AG04450 (cell line): Measurements from ENCODE around the gene DMD. TPM values are rescaled to one million over a fixed set of nuclear protein-coding genes. Genes with fewer than 3 reads are reported as not detected.
"Not testable (repeated sequence)": the region's sequence is repeated elsewhere in the genome, so short reads cannot be mapped to it uniquely, and the experiment has no call there.

Experiments
- CTCF ChIA-PET: fragments of 300-600, 350-600 bp; formaldehyde crosslinking; extraction: SDS; loops from one replicate; lab custom pipeline; 2022; ENCODE audit warnings: antibody characterized with exemption, inconsistent platforms; lab: Charles Lee
- POLR2A ChIA-PET: fragments of 350-600 bp; formaldehyde crosslinking; extraction: SDS; loops from one replicate; lab custom pipeline; 2021; ENCODE audit warnings: antibody characterized with exemption, inconsistent platforms; lab: Yijun Ruan, JAX
- DNase-seq: peaks from one replicate; pipeline ENCODE4 v3.0.0-alpha.2; 2011; ENCODE audit warnings: low read depth, low spot score
- H3K27ac ChIP-seq: one replicate; pipeline ENCODE4 v1.5.1; 2012; ENCODE audit warnings: low read depth, low read length, control low read depth
- H3K27me3 ChIP-seq: one replicate; pipeline ENCODE4 v1.6.0; 2012; ENCODE audit warnings: low read length; ENCODE audit not compliant: control insufficient read depth, insufficient read depth
- H3K4me3 ChIP-seq: 2 replicates; pipeline ENCODE4 v1.5.1; 2011; ENCODE audit warnings: mild to moderate bottlenecking, low read depth, low read length, control low read depth
- H3K9me3 ChIP-seq: 2 replicates; pipeline ENCODE4 v1.5.1; 2012; ENCODE audit warnings: low read length; ENCODE audit not compliant: control insufficient read depth, insufficient read depth
- CTCF ChIP-seq: IDR thresholded peaks from 2 replicates; pipeline ENCODE4 v1.5.1; 2011; ENCODE audit warnings: low read depth, low read length, control low read depth, inconsistent platforms
- polyA plus RNA-seq: library from polyadenylated mRNA; depleted of rRNA; stranded (reverse); fragments of >200 nt; gene quantifications from 2 replicates; pipeline ENCODE4 v1.2.3, GENCODE V29; 2011

The DMD gene
- polyA plus RNA-seq, 1 experiment = 7.6 TPM

DNA sequence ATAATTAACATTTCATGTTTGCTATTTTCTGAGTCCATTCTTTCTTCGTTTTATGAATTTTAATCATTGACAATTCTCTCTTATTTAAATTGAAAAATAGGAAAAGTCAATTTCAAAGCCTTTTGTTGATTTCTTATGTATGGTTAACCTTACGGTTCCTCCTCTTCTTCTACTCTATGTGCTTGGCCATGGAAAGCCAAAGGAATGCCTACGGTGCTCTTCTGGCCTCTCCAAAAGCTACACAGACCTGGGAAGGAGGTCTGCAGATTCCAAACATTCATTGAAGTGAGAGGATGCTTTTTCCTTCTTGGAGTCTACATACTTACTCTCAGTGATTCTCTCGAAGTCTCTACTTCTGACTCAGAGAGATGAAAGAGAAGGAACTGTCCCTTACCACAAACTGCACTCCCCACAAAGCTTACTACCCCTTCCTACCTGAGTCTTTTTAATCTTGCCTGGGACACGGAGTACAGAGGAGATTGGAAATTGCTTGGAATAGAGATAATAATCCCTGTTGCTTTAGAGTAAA is 1276.4 kb downstream of the DMD start:
- no peak for DNase-seq
- ChIA-PET CTCF (no interaction called here), POLR2A (no interaction called here)
- TF ChIP-seq CTCF = no peak
- Histone ChIP-seq H3K9me3 (no peaks in the 10 kb centered on the region), H3K27me3 (no peaks in the 10 kb centered on the region), H3K4me3 (no peak overlapping the region), H3K27ac (no peak overlapping the region)

DNA sequence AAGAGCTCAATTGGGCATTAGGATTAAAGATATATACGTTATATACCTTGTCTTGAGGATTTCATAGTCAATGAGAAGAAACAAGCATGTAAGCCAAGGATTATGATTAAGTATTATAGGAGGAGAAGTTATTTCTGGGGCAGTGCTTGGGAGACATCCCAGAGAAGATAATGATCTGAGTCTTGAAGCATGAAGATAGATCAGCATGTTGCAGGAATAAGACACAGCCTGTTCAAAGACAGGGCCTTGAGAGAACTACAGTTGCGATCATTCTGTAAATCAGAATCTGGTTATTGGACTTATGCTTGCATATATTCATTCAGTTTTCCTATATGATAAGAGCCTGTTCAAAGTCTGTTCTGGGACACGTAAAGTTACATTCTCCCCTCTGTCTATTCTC is 1277.3 kb downstream of the DMD start:
- Histone ChIP-seq H3K9me3 (no peaks in the 10 kb centered on the region), H3K4me3 (no peak overlapping the region), H3K27ac (no peak overlapping the region), H3K27me3 (no peaks in the 10 kb centered on the region)
- ChIA-PET CTCF (no interaction called here), POLR2A (no interaction called here)
- no peak for DNase-seq
- no peak for TF ChIP-seq CTCF

DNA sequence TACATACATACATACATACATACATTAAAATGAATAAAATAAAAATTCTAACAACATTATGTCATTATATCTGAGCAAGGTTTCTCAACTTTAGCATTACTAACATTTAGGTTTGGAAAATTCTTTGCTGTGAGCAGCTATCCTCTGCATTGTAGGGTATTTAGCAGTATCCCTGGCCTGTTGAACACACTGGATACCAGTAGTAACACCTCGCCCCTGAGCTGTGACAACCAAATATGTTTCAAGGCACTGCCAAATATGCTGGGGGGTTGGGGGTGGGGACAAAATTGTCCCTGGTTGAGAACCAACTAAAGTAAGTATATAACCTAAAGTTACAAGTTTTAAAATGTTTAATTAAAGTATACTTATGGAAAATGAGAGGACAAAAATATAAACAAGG is 1278.6 kb downstream of the DMD start:
- no peaks in the 10 kb centered on the region for H3K9me3 ChIP-seq
- no peak for TF ChIP-seq CTCF
- no peak overlapping the region for H3K27ac ChIP-seq
- DNase-seq = no peak
- POLR2A ChIA-PET = no interaction called here
- CTCF ChIA-PET = no interaction called here
- H3K4me3 ChIP-seq = no peak overlapping the region
- no peaks in the 10 kb centered on the region for H3K27me3 ChIP-seq

DNA sequence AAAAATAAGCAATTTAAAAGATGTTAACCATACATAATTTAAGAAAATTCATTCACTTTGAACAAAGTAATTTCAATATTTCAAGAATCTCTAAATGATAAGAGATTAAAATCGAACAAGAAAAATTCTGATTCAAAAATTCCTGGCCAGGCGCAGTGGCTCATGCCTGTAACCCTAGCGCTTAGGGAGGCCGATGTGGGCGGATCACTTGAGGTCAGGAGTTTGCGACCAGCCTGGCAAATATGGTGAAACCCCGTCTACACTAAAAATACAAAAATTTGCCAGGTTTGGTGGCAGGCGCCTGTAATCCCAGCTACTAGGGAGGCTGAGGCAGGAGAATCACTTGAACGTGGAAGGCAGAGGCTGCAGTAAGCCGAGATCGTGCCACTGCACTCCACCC is 1279.0 kb downstream of the DMD start:
- H3K27me3 ChIP-seq, POLR2A ChIA-PET, H3K9me3 ChIP-seq, H3K27ac ChIP-seq, H3K4me3 ChIP-seq, CTCF ChIA-PET, DNase-seq: not testable (repeated sequence)

GRCh38 chrX:31931225-31931624 is 1280.1 kb downstream of the DMD start:
- H3K27me3 ChIP-seq = no peaks in the 10 kb centered on the region
- ChIA-PET POLR2A (no interaction called here), CTCF (no interaction called here)
- no peak for DNase-seq
- TF ChIP-seq CTCF = no peak
- no peak overlapping the region for H3K4me3 ChIP-seq
- no peaks in the 10 kb centered on the region for H3K9me3 ChIP-seq
- H3K27ac ChIP-seq = no peak overlapping the region

DNA sequence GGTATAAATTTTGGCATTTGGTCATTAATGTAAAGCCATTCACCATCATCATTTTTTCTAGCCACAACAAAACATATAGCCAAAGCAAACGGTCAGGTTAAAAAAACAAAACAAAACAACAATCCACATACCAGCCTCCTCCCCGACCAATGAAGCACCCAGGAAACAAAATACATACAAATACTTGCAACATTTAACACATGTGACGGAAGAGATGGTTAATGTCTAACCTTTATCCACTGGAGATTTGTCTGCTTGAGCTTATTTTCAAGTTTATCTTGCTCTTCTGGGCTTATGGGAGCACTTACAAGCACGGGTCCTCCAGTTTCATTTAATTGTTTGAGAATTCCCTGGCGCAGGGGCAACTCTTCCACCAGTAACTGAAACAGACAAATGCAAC is 1282.0 kb downstream of the DMD start:
- no peak overlapping the region for H3K4me3 ChIP-seq
- ChIA-PET POLR2A (no interaction called here), CTCF (no interaction called here)
- DNase-seq = no peak
- no peak for TF ChIP-seq CTCF
- H3K27me3 ChIP-seq = no peaks in the 10 kb centered on the region
- H3K27ac ChIP-seq = no peak overlapping the region
- H3K9me3 ChIP-seq = no peaks in the 10 kb centered on the region
